ENCODE results near the gene PCDHB6. TPM values are rescaled to one million over a fixed set of nuclear protein-coding genes. Genes with fewer than 3 reads are reported as not detected.
"Not testable (repeated sequence)": the region's sequence is repeated elsewhere in the genome, so short reads cannot be mapped to it uniquely, and the experiment has no call there.

The PCDHB6 gene
- polyA plus RNA-seq, 4 donors = 2.6 to 4.1 (median 3.2) TPM

DNA sequence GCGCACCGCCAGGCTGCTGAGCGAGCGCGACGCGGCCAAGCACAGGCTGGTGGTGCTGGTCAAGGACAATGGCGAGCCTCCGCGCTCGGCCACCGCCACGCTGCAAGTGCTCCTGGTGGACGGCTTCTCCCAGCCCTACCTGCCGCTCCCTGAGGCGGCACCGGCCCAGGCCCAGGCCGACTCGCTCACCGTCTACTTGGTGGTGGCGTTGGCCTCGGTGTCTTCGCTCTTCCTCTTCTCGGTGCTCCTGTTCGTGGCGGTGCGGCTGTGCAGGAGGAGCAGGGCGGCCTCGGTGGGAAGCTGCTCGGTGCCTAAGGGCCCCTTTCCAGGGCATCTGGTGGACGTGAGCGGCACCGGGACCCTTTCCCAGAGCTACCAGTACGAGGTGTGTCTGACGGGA is 51.8 kb downstream of the PCDHB6 start:
- not testable (repeated sequence) for DNase-seq (ENCODE audit: low read depth in 4 of 4, low spot score in 2 of 4)

Other genes starting within 250 kb of the PCDHB6 start
- gene PCDHAC1, start 223.8 kb upstream of the PCDHB6 start, polyA plus RNA-seq (ENCODE audit: insufficient read length in 4 of 4) = under 1 TPM; 0.03 to 0.17 (median 0.08) TPM
- gene PCDHAC2, start 183.6 kb upstream of the PCDHB6 start, polyA plus RNA-seq (ENCODE audit: insufficient read length in 4 of 4) = under 1 TPM; 0.49 to 0.69 (median 0.62) TPM
- under 1 TPM; 0.08 to 0.10 (median 0.09) TPM for gene PCDHB1, start 98.7 kb upstream of the PCDHB6 start, polyA plus RNA-seq (ENCODE audit: insufficient read length in 4 of 4)
- 1 to 10 TPM; 3.9 to 8.5 (median 6.3) TPM for gene PCDHB2, start 55.4 kb upstream of the PCDHB6 start, polyA plus RNA-seq (ENCODE audit: insufficient read length in 4 of 4)
- gene PCDHB3, start 49.6 kb upstream of the PCDHB6 start, polyA plus RNA-seq (ENCODE audit: insufficient read length in 4 of 4) = 1 to 10 TPM; 3.0 to 4.7 (median 3.5) TPM
- 1 to 10 TPM; 1.3 to 2.0 (median 2.0) TPM for gene PCDHB4, start 28.2 kb upstream of the PCDHB6 start, polyA plus RNA-seq (ENCODE audit: insufficient read length in 4 of 4)
- 10 to 100 TPM in 1 of 4 donors, 1 to 10 TPM in 3; 5.2 to 10.2 (median 7.8) TPM for gene PCDHB5, start 14.9 kb upstream of the PCDHB6 start, polyA plus RNA-seq (ENCODE audit: insufficient read length in 4 of 4)
- 1 to 10 TPM; 4.5 to 7.1 (median 5.0) TPM for gene PCDHB7, start 22.6 kb downstream of the PCDHB6 start, polyA plus RNA-seq (ENCODE audit: insufficient read length in 4 of 4)
- 1 to 10 TPM; 1.5 to 4.5 (median 2.8) TPM for gene PCDHB8, start 27.7 kb downstream of the PCDHB6 start, polyA plus RNA-seq (ENCODE audit: insufficient read length in 4 of 4)
- 1 to 10 TPM; 4.4 to 8.8 (median 7.3) TPM for gene PCDHB16, start 32.3 kb downstream of the PCDHB6 start, polyA plus RNA-seq (ENCODE audit: insufficient read length in 4 of 4)
- gene PCDHB9, start 37.1 kb downstream of the PCDHB6 start, polyA plus RNA-seq (ENCODE audit: insufficient read length in 4 of 4) = 1 to 10 TPM; 3.5 to 4.4 (median 4.1) TPM
- 1 to 10 TPM; 5.5 to 9.8 (median 6.6) TPM for gene PCDHB10, start 42.3 kb downstream of the PCDHB6 start, polyA plus RNA-seq (ENCODE audit: insufficient read length in 4 of 4)
- gene PCDHB11, start 49.6 kb downstream of the PCDHB6 start, polyA plus RNA-seq (ENCODE audit: insufficient read length in 4 of 4) = 1 to 10 TPM; 4.9 to 6.0 (median 5.6) TPM
- gene PCDHB12, start 58.7 kb downstream of the PCDHB6 start, polyA plus RNA-seq (ENCODE audit: insufficient read length in 4 of 4) = 1 to 10 TPM; 4.7 to 6.3 (median 5.5) TPM
- gene PCDHB13, start 63.9 kb downstream of the PCDHB6 start, polyA plus RNA-seq (ENCODE audit: insufficient read length in 4 of 4) = 1 to 10 TPM; 5.0 to 7.6 (median 5.4) TPM
- 10 to 100 TPM in 2 of 4 donors, 1 to 10 TPM in 2; 8.8 to 10.2 (median 9.8) TPM for gene PCDHB14, start 73.3 kb downstream of the PCDHB6 start, polyA plus RNA-seq (ENCODE audit: insufficient read length in 4 of 4)
- gene PCDHB15, start 95.3 kb downstream of the PCDHB6 start, polyA plus RNA-seq (ENCODE audit: insufficient read length in 4 of 4) = 10 to 100 TPM; 11.1 to 16.0 (median 15.0) TPM
- under 1 TPM in 1 of 4 donors, not detected in 3; 0.14 TPM for gene SLC25A2, start 154.0 kb downstream of the PCDHB6 start, polyA plus RNA-seq (ENCODE audit: insufficient read length in 4 of 4)
- 100 to 1,000 TPM; 135 to 190 (median 151) TPM for gene TAF7, start 170.7 kb downstream of the PCDHB6 start, polyA plus RNA-seq (ENCODE audit: insufficient read length in 4 of 4)
- gene PCDHGA1, start 180.5 kb downstream of the PCDHB6 start, polyA plus RNA-seq (ENCODE audit: insufficient read length in 4 of 4) = 1 to 10 TPM in 3 of 4 donors, under 1 TPM in 1; 0.93 to 1.0 (median 1.0) TPM
- 1 to 10 TPM; 4.8 to 8.4 (median 7.6) TPM for gene PCDHGA2, start 188.7 kb downstream of the PCDHB6 start, polyA plus RNA-seq (ENCODE audit: insufficient read length in 4 of 4)
- gene PCDHGA3, start 193.8 kb downstream of the PCDHB6 start, polyA plus RNA-seq (ENCODE audit: insufficient read length in 4 of 4) = 1 to 10 TPM; 1.6 to 4.1 (median 3.0) TPM
- 1 to 10 TPM; 1.6 to 2.2 (median 1.8) TPM for gene PCDHGB1, start 200.0 kb downstream of the PCDHB6 start, polyA plus RNA-seq (ENCODE audit: insufficient read length in 4 of 4)
- 1 to 10 TPM; 2.1 to 3.0 (median 2.5) TPM for gene PCDHGA4, start 205.0 kb downstream of the PCDHB6 start, polyA plus RNA-seq (ENCODE audit: insufficient read length in 4 of 4)
- gene PCDHGB2, start 209.9 kb downstream of the PCDHB6 start, polyA plus RNA-seq (ENCODE audit: insufficient read length in 4 of 4) = 1 to 10 TPM; 3.2 to 4.9 (median 3.8) TPM
- gene PCDHGA5, start 214.1 kb downstream of the PCDHB6 start, polyA plus RNA-seq (ENCODE audit: insufficient read length in 4 of 4) = 1 to 10 TPM; 2.5 to 3.0 (median 2.8) TPM
- gene PCDHGB3, start 220.2 kb downstream of the PCDHB6 start, polyA plus RNA-seq (ENCODE audit: insufficient read length in 4 of 4) = 1 to 10 TPM; 1.9 to 2.9 (median 2.2) TPM
- gene PCDHGA6, start 223.8 kb downstream of the PCDHB6 start, polyA plus RNA-seq (ENCODE audit: insufficient read length in 4 of 4) = 1 to 10 TPM; 5.7 to 8.9 (median 7.1) TPM
- 1 to 10 TPM; 2.0 to 2.6 (median 2.3) TPM for gene PCDHGA7, start 232.7 kb downstream of the PCDHB6 start, polyA plus RNA-seq (ENCODE audit: insufficient read length in 4 of 4)
- gene PCDHGB4, start 237.6 kb downstream of the PCDHB6 start, polyA plus RNA-seq (ENCODE audit: insufficient read length in 4 of 4) = 1 to 10 TPM; 4.4 to 6.1 (median 5.8) TPM
- under 1 TPM; 0.46 to 0.55 (median 0.51) TPM for gene PCDHGA8, start 242.6 kb downstream of the PCDHB6 start, polyA plus RNA-seq (ENCODE audit: insufficient read length in 4 of 4)
- 10 to 100 TPM in 2 of 4 donors, 1 to 10 TPM in 2; 8.8 to 10.6 (median 10.0) TPM for gene PCDHGB5, start 247.9 kb downstream of the PCDHB6 start, polyA plus RNA-seq (ENCODE audit: insufficient read length in 4 of 4)